ENCODE results near the gene PEBP1. TPM values are rescaled to one million over a fixed set of nuclear protein-coding genes. Genes with fewer than 3 reads are reported as not detected.

PEBP1 gene
- total and polyA plus RNA-seq, 2 experiments from 2014 or later: 598 to 685 TPM

DNA sequence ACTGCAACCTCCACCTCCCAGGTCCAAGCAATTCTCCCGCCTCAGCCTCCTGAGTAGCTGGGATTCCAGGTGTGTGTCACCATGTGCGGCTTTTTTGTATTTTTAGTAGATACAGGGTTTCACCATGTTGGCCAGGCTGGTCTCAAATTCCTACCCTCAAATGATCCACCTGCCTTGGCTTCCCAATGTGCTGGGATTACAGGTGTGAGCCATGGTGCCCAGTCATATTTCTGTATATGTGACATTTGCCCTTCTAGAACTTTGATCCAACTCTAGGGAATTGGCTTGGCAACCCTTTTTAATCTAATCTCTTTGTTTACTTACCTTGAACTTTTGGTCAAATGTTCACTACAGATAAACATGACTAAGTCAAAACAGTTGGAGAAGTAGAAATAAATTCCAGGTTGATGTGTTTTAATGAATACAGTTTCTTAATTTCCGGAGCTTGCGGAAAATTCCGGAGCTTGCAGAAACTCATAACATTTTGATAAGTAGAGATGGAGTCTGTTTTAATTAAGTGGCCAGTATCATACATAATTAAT lies 11.5 kb upstream of the PEBP1 start:
- H3K4me1 ChIP-seq (ENCODE audit: insufficient read depth): peaks cover 4% of the 10 kb centered on the region
- no peak for DNase-seq (ENCODE audit: low spot score)
- no peak overlapping the region for H3K4me2 ChIP-seq
- H3K27ac ChIP-seq: no peak overlapping the region
- 91% methylated on average over 5 of the region's 5 CpGs for WGBS (ENCODE audit: low lambda C conversion rate, missing lambda C conversion rate)
- no peak for TF ChIP-seq EZH2phosphoT487 (IDR thresholded peaks at IDR 0.05; ENCODE audit: low read depth, severe bottlenecking, unreplicated experiment)
- no peak for TF ChIP-seq EZH2 (IDR thresholded peaks at IDR 0.05; ENCODE audit: borderline replicate concordance)
- TF ChIP-seq, protein P1, sequence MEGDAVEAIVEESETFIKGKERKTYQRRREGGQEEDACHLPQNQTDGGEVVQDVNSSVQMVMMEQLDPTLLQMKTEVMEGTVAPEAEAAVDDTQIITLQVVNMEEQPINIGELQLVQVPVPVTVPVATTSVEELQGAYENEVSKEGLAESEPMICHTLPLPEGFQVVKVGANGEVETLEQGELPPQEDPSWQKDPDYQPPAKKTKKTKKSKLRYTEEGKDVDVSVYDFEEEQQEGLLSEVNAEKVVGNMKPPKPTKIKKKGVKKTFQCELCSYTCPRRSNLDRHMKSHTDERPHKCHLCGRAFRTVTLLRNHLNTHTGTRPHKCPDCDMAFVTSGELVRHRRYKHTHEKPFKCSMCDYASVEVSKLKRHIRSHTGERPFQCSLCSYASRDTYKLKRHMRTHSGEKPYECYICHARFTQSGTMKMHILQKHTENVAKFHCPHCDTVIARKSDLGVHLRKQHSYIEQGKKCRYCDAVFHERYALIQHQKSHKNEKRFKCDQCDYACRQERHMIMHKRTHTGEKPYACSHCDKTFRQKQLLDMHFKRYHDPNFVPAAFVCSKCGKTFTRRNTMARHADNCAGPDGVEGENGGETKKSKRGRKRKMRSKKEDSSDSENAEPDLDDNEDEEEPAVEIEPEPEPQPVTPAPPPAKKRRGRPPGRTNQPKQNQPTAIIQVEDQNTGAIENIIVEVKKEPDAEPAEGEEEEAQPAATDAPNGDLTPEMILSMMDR (IDR thresholded peaks at IDR 0.05; ENCODE audit: poor library complexity): no peak
- no peak overlapping the region for H3K4me3 ChIP-seq
- H3K36me3 ChIP-seq (replicated peaks; ENCODE audit: insufficient read depth, low read depth): no peaks in the 10 kb centered on the region
- no peaks in the 10 kb centered on the region for H3K27me3 ChIP-seq
- H3K79me2 ChIP-seq: peaks cover 3% of the 10 kb centered on the region
- H3K9me3 ChIP-seq (ENCODE audit: low read depth): no peaks in the 10 kb centered on the region
- no peak overlapping the region for H2AFZ ChIP-seq
- no peaks in the 10 kb centered on the region for H4K20me1 ChIP-seq (ENCODE audit: insufficient read depth, poor library complexity, severe bottlenecking)
- H3K9me2 ChIP-seq (replicated peaks; ENCODE audit: insufficient read depth): no peaks in the 10 kb centered on the region

GRCh38 chr12:118125743-118126118 lies 10.2 kb upstream of the PEBP1 start:
- H3K27ac ChIP-seq: no peak overlapping the region
- no peaks in the 10 kb centered on the region for H3K36me3 ChIP-seq (replicated peaks; ENCODE audit: insufficient read depth, low read depth)
- H3K27me3 ChIP-seq: no peaks in the 10 kb centered on the region
- H3K4me1 ChIP-seq (ENCODE audit: insufficient read depth): peaks cover 4% of the 10 kb centered on the region
- WGBS (ENCODE audit: low lambda C conversion rate, missing lambda C conversion rate): 94% methylated on average over 4 of the region's 4 CpGs
- no peak overlapping the region for H3K4me3 ChIP-seq
- H3K9me3 ChIP-seq (ENCODE audit: low read depth): no peaks in the 10 kb centered on the region
- no peak overlapping the region for H2AFZ ChIP-seq
- H3K4me2 ChIP-seq: no peak overlapping the region
- no peaks in the 10 kb centered on the region for H3K9me2 ChIP-seq (replicated peaks; ENCODE audit: insufficient read depth)
- H3K79me2 ChIP-seq: peaks cover 3% of the 10 kb centered on the region
- DNase-seq (ENCODE audit: low spot score): no peak
- no peaks in the 10 kb centered on the region for H4K20me1 ChIP-seq (ENCODE audit: insufficient read depth, poor library complexity, severe bottlenecking)
- TF ChIP-seq, protein P1 (IDR thresholded peaks at IDR 0.05; ENCODE audit: poor library complexity): no peak
- no peak for TF ChIP-seq EZH2 (IDR thresholded peaks at IDR 0.05; ENCODE audit: borderline replicate concordance)
- TF ChIP-seq EZH2phosphoT487 (IDR thresholded peaks at IDR 0.05; ENCODE audit: low read depth, severe bottlenecking, unreplicated experiment): no peak

- Histone ChIP-seq H3K4me3 (no peak overlapping the region), H3K36me3 (replicated peaks; ENCODE audit: insufficient read depth, low read depth) (no peaks in the 10 kb centered on the region), H3K9me2 (replicated peaks; ENCODE audit: insufficient read depth) (no peaks in the 10 kb centered on the region), H3K27me3 (no peaks in the 10 kb centered on the region), H3K4me1 (ENCODE audit: insufficient read depth) (peaks cover 4% of the 10 kb centered on the region), H3K9me3 (ENCODE audit: low read depth) (no peaks in the 10 kb centered on the region), H4K20me1 (ENCODE audit: insufficient read depth, poor library complexity, severe bottlenecking) (no peaks in the 10 kb centered on the region), H3K79me2 (peaks cover 3% of the 10 kb centered on the region), H2AFZ (no peak overlapping the region), H3K27ac (no peak overlapping the region), H3K4me2 (no peak overlapping the region)
- TF ChIP-seq, protein P1 (IDR thresholded peaks at IDR 0.05; ENCODE audit: poor library complexity): no peak
- TF ChIP-seq EZH2phosphoT487 (IDR thresholded peaks at IDR 0.05; ENCODE audit: low read depth, severe bottlenecking, unreplicated experiment): no peak
- no peak for TF ChIP-seq EZH2 (IDR thresholded peaks at IDR 0.05; ENCODE audit: borderline replicate concordance)
- no peak for DNase-seq (ENCODE audit: low spot score)
- WGBS (ENCODE audit: low lambda C conversion rate, missing lambda C conversion rate): 86% methylated on average over 13 of the region's 13 CpGs
Observed at GRCh38 chr12:118126119-118126757, 9.7 kb upstream of the PEBP1 start.

Data from hepatocyte (in vitro differentiated cells).